ENCODE measurements around the gene NFATC2.

Gene NFATC2

DNA sequence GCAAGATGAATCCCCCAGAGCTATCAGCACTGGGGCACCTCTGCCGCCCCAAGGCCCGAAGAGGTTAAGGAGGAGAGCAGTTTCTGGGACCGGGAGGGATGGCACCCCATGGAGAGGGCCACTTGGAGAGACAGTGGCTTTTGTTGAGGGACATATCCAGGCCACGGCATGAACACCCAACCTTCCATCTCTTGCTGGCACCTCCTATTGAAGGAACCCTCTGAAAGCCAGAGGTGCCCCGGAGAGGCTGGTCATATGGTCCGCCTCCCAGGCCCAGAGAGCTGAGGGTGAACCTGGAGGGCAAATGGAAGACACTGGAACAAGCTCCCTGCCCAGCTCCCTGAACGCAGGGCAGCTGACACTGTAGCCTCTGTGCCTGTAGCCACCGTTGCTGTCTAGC is 167.0 kb downstream of the NFATC2 start:
- Histone ChIP-seq H3K9me3 (ENCODE audit: low read length) (no peaks in the 10 kb centered on the region), H3K4me3 (ENCODE audit: low read depth, low read length, poor library complexity, severe bottlenecking) (no peak overlapping the region), H2AFZ (ENCODE audit: low read length) (no peak overlapping the region), H3K9ac (ENCODE audit: low read length) (no peak overlapping the region), H3K4me2 (ENCODE audit: low read length) (no peak overlapping the region), H3K79me2 (ENCODE audit: insufficient read depth, low read length) (no peaks in the 10 kb centered on the region), H3K36me3 (ENCODE audit: insufficient read depth, low read length) (no peaks in the 10 kb centered on the region), H3K27me3 (ENCODE audit: insufficient read depth, low read length) (0 out of 2 replicates have a peak, but pooled peaks cover 5% of the 10 kb centered on the region), H3K9me2 (ENCODE audit: low read depth, low read length) (no peaks in the 10 kb centered on the region), H3K4me1 (ENCODE audit: insufficient read depth, low read length, severe bottlenecking) (peaks cover 32% of the 10 kb centered on the region), H3K27ac (ENCODE audit: low read depth, low read length, poor library complexity, severe bottlenecking) (no peak overlapping the region), H3F3A (ENCODE audit: insufficient read depth, low read length) (no peaks in the 10 kb centered on the region), H4K20me1 (ENCODE audit: insufficient read depth, low read length) (no peaks in the 10 kb centered on the region)
- TF ChIP-seq, protein P1, sequence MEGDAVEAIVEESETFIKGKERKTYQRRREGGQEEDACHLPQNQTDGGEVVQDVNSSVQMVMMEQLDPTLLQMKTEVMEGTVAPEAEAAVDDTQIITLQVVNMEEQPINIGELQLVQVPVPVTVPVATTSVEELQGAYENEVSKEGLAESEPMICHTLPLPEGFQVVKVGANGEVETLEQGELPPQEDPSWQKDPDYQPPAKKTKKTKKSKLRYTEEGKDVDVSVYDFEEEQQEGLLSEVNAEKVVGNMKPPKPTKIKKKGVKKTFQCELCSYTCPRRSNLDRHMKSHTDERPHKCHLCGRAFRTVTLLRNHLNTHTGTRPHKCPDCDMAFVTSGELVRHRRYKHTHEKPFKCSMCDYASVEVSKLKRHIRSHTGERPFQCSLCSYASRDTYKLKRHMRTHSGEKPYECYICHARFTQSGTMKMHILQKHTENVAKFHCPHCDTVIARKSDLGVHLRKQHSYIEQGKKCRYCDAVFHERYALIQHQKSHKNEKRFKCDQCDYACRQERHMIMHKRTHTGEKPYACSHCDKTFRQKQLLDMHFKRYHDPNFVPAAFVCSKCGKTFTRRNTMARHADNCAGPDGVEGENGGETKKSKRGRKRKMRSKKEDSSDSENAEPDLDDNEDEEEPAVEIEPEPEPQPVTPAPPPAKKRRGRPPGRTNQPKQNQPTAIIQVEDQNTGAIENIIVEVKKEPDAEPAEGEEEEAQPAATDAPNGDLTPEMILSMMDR (IDR thresholded peaks at IDR 0.05; ENCODE audit: low read length) = no peak
- no peak for TF ChIP-seq EZH2 (IDR thresholded peaks at IDR 0.05; ENCODE audit: borderline replicate concordance, low read length)

DNA sequence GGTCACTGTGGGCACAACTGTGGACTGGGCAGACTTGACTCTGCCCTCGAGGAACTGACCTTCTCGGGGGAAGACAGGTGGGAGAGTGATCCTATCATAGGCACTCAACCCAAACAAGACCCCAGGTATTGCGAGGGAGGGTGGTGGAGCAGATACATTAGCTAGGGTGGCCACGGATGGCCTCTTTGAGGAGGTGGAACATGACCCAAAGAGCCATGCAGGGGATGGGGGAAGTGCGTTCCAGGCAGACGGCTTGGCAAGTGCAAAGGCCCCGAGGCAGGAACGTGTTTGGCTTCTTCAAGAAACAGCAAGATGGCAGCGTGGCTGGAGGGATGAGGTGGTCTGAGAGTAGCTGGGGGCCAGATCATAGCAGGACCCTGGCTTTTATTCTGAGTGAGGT is 167.6 kb downstream of the NFATC2 start:
- H3K9ac ChIP-seq (ENCODE audit: low read length) = no peak overlapping the region
- TF ChIP-seq, protein P1 (IDR thresholded peaks at IDR 0.05; ENCODE audit: low read length) = no peak
- TF ChIP-seq EZH2 (IDR thresholded peaks at IDR 0.05; ENCODE audit: borderline replicate concordance, low read length) = no peak
- H2AFZ ChIP-seq (ENCODE audit: low read length) = no peak overlapping the region
- H3K4me1 ChIP-seq (ENCODE audit: insufficient read depth, low read length, severe bottlenecking) = peaks cover 26% of the 10 kb centered on the region
- H3K27ac ChIP-seq (ENCODE audit: low read depth, low read length, poor library complexity, severe bottlenecking) = no peak overlapping the region
- H3F3A ChIP-seq (ENCODE audit: insufficient read depth, low read length) = no peaks in the 10 kb centered on the region
- no peaks in the 10 kb centered on the region for H4K20me1 ChIP-seq (ENCODE audit: insufficient read depth, low read length)
- H3K79me2 ChIP-seq (ENCODE audit: insufficient read depth, low read length) = no peaks in the 10 kb centered on the region
- no peaks in the 10 kb centered on the region for H3K9me2 ChIP-seq (ENCODE audit: low read depth, low read length)
- no peaks in the 10 kb centered on the region for H3K9me3 ChIP-seq (ENCODE audit: low read length)
- no peaks in the 10 kb centered on the region for H3K36me3 ChIP-seq (ENCODE audit: insufficient read depth, low read length)
- 0 out of 2 replicates have a peak, but pooled peaks cover 5% of the 10 kb centered on the region for H3K27me3 ChIP-seq (ENCODE audit: insufficient read depth, low read length)
- H3K4me3 ChIP-seq (ENCODE audit: low read depth, low read length, poor library complexity, severe bottlenecking) = no peak overlapping the region
- no peak overlapping the region for H3K4me2 ChIP-seq (ENCODE audit: low read length)

DNA sequence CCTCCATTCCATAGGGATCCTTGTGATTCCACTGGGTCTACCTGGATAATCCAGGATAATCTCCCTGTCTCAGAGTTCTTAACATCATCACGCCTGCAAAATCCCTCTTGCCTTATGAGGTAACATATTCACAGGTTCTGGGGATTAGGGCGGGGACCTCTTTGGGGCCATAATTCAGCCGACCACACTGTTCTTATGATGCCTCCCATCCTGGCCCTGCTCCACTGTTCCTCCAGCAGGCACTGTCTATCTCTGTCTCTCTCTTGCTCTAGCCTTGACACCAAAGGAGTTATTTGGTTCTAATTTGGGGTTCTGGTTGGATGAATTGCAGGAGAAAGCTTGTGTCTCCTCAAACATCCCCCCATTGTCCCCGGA is 168.1 kb downstream of the NFATC2 start:
- peaks cover 20% of the 10 kb centered on the region for H3K4me1 ChIP-seq (ENCODE audit: insufficient read depth, low read length, severe bottlenecking)
- H3K27me3 ChIP-seq (ENCODE audit: insufficient read depth, low read length) = 0 out of 2 replicates have a peak, but pooled peaks cover 5% of the 10 kb centered on the region
- H2AFZ ChIP-seq (ENCODE audit: low read length) = no peak overlapping the region
- H3K9ac ChIP-seq (ENCODE audit: low read length) = no peak overlapping the region
- no peaks in the 10 kb centered on the region for H3K9me3 ChIP-seq (ENCODE audit: low read length)
- TF ChIP-seq, protein P1 (IDR thresholded peaks at IDR 0.05; ENCODE audit: low read length) = no peak
- no peak for TF ChIP-seq EZH2 (IDR thresholded peaks at IDR 0.05; ENCODE audit: borderline replicate concordance, low read length)
- no peaks in the 10 kb centered on the region for H3K9me2 ChIP-seq (ENCODE audit: low read depth, low read length)
- no peak overlapping the region for H3K4me3 ChIP-seq (ENCODE audit: low read depth, low read length, poor library complexity, severe bottlenecking)
- no peak overlapping the region for H3K27ac ChIP-seq (ENCODE audit: low read depth, low read length, poor library complexity, severe bottlenecking)
- H3K4me2 ChIP-seq (ENCODE audit: low read length) = no peak overlapping the region
- H4K20me1 ChIP-seq (ENCODE audit: insufficient read depth, low read length) = no peaks in the 10 kb centered on the region
- no peaks in the 10 kb centered on the region for H3F3A ChIP-seq (ENCODE audit: insufficient read depth, low read length)
- no peaks in the 10 kb centered on the region for H3K79me2 ChIP-seq (ENCODE audit: insufficient read depth, low read length)
- no peaks in the 10 kb centered on the region for H3K36me3 ChIP-seq (ENCODE audit: insufficient read depth, low read length)
